Medulla oblongata (tissue), 1 donor: ENCODE data around the gene C14orf180.
"Not testable (repeated sequence)": the region's sequence is repeated elsewhere in the genome, so short reads cannot be mapped to it uniquely, and the experiment has no call there.

Experiments used
- DNase-seq: peaks from one replicate; pipeline ENCODE4 v3.0.0-alpha.2; 2015; ENCODE audit errors: extremely low spot score

The C14orf180 gene

DNA sequence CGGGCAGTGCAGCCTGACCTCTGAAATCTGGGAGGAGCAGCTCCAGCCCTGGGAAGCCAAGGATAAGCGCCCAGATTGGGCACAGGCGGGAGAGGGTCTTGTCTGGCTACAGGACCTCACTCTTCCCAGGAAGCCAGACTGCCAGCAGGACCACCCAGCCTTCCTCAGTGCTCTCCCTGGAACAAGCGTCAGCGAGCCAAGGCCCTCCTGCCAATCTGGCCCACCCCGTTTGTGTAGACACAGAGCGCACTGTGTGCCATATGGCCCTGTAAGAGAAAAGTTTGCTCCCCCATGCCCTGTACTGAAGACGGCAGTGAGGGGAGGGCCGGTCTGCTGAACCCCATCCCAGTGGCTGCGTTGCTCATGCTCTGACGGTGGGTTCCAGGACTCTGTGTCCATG lies 1.2 kb upstream of the C14orf180 start:
- no peak for DNase-seq

- not testable (repeated sequence) for DNase-seq
Measured at GRCh38 chr14:104579939-104580338, 375 bp downstream of the C14orf180 start.

- DNase-seq = no peak
Measured at GRCh38 chr14:104580961-104581360, 1.4 kb downstream of the C14orf180 start.

DNA sequence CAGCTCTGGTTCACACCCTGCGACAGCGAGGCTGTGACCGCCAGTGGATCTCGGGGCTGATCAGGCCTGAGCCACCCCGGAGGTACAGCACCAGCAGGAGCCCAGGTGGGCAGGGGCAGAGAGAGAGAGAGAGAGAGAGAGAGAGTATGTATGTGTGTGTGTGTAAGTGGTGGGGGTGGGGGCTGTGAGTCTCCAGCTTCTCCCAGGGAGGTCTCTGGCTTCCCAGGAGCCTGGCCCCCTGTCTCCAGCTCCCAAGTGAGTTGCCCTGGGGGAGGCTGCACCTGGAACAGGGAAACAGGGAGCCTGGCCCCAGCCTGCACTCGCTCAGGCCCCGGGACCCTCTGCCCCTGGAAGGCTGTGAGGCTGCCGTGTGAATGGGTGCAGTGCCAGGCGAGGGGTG lies 2.0 kb downstream of the C14orf180 start:
- no peak for DNase-seq

DNA sequence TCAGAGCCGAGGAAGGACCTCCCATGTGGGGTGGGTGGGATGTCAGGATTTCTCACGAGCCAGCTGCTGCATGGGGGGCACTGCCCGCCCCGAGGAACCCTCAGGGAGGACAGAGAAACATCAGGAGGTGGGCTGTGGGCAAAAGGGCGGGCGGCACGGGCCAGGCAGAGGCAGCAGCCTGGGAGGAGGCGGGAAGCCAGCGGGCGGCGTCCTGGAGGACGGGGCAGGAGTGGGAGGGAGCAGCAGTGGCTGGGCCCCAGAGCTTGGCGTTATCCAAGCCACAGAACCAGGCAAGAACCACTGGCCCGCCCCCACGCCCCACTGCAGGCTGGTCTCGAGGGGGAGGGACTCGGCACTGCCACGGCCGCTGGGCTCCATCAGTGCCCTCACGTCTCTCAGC lies 2.4 kb downstream of the C14orf180 start:
- no peak for DNase-seq

DNA sequence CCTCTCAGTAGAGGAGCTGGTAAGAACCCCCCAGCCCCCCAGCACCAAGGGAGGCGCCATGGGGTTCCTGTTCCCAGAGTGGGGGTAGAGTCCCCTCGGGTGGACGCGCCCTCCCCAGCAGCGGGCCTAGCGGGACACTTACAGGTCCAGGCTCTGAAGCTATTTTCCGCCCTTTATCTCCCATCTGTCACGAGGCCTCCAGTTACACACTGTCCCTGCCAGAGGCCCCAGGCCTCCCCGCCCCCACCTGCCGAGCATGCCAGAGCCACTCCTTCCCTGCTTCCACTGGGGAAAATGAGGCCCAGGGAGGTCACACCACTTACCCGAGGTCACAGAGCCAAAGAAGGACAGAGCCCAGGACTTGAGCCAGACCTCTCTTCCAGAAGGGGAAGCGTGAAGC lies 3.1 kb downstream of the C14orf180 start:
- no peak for DNase-seq

GRCh38 chr14:104583424-104584306 lies 4.1 kb downstream of the C14orf180 start:
- DNase-seq = no peak

GRCh38 chr14:104584557-104584956 lies 5.0 kb downstream of the C14orf180 start:
- no peak for DNase-seq

DNA sequence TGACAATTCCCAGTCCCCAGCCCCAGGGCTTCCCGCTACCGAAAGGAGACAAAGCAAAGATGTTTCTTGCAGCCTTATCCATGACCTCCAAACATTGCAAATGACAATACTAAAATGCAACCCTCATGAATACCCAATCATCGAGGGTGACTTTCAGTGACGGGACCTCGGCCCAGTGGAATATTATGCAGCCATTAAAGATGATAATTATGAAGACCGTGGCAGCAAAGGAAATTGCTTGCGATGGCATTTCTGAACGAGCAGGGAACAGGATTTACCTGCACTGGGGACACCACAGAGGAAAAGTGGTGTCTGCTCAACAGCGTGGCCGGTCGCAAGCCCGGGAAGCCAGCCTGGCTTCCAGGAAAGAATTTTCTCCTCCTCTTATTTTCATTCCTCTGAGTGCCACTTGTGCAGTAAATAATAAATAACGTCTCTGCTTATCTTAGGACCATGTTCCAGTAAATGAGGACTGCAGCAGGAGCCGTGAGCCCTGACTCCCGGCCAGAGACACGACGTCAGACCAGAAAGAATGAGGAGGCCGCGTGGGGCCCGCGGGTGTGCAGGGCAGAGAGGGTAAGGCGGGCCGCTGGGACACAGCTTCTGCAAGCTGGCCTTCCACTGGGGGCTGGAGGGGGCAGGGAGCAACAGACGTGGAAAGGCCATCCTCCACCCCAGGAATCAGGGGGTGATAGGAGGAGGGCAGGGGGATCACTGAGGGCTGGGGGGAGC lies 6.6 kb downstream of the C14orf180 start:
- DNase-seq = no peak

- no peak for DNase-seq
Measured at GRCh38 chr14:104586832-104587620, 7.5 kb downstream of the C14orf180 start.

- DNase-seq = no peak
Measured at GRCh38 chr14:104587641-104588040, 8.1 kb downstream of the C14orf180 start.

DNA sequence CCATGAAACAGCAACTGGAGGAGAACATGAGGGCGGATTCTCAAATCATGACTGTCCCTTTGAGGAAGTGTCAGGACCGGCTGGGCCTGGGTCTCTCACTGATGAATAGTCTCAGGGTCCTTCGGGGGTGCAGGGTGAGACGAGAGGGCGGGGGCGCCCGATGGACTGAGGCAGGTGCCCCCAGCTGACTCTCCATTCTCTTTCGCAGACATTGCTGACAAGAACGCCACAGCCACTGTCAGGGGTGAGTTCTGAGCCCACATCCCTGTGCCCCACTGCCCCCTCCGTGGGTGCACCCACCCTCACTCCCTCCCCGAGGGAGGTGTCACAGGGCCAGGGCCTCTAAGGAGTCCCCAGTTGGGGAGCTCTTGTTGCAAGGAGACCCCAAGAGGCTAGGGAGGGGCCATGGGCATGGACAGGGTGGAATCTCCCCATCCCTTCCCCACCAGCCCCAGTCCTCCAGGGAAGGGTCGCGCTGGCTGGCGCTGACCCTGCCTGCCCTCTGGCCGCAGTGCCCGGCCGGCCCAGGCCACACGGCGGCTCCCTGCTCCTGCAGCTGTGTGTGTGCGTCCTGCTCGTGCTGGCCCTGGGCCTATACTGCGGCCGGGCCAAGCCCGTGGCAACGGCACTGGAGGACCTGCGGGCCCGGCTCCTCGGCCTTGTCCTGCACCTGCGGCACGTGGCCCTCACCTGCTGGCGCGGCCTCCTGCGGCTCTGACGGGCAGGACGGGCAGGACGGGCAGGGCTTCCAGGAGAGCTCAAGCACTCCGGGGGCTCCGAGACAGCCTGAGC lies 8.7 kb downstream of the C14orf180 start:
- DNase-seq = no peak

DNA sequence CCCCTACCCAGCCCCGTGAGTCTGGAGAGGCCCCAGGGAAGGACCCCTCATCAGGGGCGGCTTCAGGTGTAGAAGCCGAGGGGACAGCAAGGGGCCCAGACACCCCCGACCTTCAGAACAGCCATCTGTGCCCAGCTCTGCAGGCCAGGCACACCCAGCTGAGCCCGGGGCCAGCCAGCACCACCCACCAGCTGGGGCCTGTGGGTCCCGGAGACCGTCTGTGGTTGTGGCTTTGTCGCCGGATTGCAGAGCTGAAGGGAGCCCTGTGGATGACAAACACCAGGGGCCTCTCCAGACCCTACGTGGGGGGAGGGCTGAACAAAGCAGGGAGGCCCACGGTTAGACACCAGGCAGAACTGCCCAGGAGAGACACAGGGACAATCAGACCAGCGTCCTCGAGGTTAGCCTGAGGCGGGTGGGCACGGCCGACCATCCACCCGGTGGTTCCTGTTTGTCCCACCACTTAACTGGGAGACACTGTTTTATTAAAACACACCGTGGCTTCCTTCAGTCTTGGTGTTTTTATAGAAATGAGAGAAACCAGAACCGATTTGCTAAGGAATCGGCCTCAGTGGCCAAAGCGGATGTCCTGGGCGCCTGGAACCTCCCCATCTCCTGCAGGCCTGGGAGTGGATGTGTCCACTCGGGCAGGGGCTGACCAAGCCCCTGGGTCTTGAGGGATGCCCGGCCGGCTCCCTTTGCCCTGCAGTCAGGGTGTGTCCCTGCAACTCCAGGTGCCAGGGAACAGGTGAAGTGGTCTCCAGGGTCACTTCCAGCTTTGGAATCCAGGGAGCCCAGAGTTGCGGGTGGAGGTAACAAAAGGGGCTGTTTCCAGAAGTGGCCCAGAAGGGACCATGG lies 10.0 kb downstream of the C14orf180 start:
- no peak for DNase-seq

- no peak for DNase-seq
Measured at GRCh38 chr14:104590240-104590965, 10.8 kb downstream of the C14orf180 start.

DNA sequence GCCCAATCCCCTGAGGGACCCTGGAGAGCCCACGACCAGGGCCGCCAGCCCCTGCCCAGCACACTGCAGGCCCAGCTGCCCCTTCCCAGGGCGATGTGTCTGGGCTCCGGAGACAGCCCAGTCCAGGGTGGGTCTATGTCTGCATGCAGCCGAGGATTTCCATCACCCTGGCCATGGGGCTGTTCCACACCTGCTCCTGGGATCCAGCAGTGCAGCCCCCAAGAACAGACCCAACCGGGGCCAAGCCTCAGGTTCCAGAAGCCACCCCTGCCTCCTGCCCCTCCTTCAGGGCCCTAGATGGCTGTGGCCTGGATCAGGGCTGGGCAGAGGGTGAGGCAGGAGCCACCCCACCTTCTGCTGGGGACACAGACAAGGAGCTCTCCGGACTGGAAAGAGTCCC lies 11.5 kb downstream of the C14orf180 start:
- DNase-seq = no peak

DNA sequence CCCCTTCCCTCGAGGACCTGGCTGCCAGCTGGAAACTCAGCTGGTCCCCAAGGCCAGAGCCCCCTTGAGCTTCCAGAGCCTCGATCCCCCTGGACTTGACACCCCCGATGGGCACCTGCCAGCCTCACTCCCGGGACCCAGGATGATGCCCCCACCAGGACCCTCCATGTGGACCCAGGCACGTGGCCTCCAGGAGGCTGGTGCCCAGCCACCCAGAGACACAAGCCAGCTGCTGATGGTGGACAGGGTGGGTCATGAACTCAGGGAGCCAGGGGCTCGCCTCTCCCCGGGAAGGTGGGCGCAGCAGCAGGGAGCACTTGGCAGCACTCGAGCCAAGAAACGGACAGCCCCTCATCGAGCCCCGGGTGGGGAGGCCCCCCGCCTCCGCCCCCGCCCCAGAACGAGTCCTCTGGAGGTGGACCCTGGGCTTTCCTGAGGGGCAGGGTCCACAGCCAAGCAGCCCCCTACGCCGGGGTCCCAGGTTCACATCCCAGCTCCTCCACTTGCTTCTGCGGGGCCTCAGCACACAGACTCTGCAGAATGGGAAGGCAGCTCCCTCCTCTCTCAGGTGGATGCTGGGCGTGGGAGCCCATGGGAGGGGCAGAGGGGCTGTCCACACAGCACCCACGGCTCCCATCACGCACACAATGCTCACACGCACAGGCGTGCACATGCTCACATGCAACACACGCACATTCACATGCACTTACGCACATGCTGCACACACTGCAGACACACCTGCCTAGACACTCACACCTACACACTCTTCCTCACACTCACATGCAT lies 12.1 kb downstream of the C14orf180 start:
- no peak for DNase-seq

- DNase-seq = no peak
Measured at GRCh38 chr14:104592292-104592672, 12.7 kb downstream of the C14orf180 start.

DNA sequence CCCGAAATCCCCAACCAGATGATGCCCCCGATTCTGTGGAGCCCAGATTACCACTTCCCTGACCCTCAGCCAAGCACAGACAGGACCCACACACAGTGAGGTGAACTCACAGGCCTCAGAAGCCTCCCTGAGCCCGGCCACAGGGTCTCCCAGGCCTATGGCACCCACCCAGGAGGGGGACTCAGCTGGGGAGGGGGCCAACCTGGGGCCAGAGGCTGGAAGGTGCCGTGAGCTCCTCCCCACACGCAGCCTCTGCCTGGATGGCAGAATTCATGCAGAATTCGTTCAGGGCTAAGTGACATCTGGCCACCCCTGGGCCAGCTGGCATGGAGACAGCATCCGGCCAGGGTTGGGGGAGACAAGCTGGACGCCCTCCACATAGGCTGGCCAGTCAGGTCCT lies 13.2 kb downstream of the C14orf180 start:
- no peak for DNase-seq

DNA sequence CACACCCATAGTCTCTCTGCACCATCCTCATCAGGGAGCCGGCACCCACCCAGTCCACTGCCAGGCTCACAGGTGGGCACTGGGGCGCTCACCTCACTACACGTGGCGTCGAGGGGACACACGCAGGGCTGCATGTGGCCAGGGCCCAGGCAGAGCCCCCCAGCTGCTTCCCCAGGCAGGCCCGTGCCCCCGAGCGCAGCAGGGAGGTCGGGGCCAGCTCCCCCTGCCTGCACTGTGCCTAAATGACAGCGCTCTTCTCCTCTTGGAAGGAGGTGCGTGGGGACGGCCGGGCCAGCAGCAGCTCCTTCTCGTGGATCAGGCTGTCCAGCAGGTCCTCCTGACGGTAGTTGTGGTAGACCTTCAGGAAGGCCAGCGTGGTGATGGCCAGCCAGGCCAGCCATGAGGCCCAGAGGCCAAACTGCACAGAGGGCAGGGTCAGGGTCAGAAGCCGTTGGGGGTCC lies 13.7 kb downstream of the C14orf180 start:
- no peak for DNase-seq
